Activated naive CD8-positive, alpha-beta T cell (primary cell): ENCODE measurements around the gene BEAN1.
"Not testable (repeated sequence)": the region's sequence is repeated elsewhere in the genome, so short reads cannot be mapped to it uniquely, and the experiment has no call there.

Experiments used
- H3K27ac Mint-ChIP-seq: one replicate; pipeline ENCODE4 v1.8.0; 2021; ENCODE audit warnings: mixed read lengths
- H3K27me3 Mint-ChIP-seq: one replicate; pipeline ENCODE4 v1.8.0; 2021; ENCODE audit warnings: mixed read lengths
- H3K36me3 Mint-ChIP-seq: one replicate; pipeline ENCODE4 v1.8.0; 2021; ENCODE audit warnings: mixed read lengths
- H3K4me1 Mint-ChIP-seq: one replicate; pipeline ENCODE4 v1.8.0; 2021; ENCODE audit warnings: low read depth, mixed read lengths
- H3K4me3 Mint-ChIP-seq: one replicate; pipeline ENCODE4 v1.8.0; 2021; ENCODE audit warnings: mild to moderate bottlenecking, mixed read lengths
- H3K9me3 Mint-ChIP-seq: one replicate; pipeline ENCODE4 v1.8.0; 2021; ENCODE audit warnings: low read depth, mixed read lengths

Gene BEAN1

GRCh38 chr16:66440271-66440802 lies 13.2 kb downstream of the BEAN1 start:
- no peaks in the 10 kb centered on the region for H3K4me1 Mint-ChIP-seq
- no peak overlapping the region for H3K4me3 Mint-ChIP-seq
- peaks cover 4% of the 10 kb centered on the region for H3K27me3 Mint-ChIP-seq
- H3K27ac Mint-ChIP-seq = no peak overlapping the region
- no peaks in the 10 kb centered on the region for H3K36me3 Mint-ChIP-seq
- no peaks in the 10 kb centered on the region for H3K9me3 Mint-ChIP-seq

- H3K27me3 Mint-ChIP-seq = peaks cover 7% of the 10 kb centered on the region
- no peaks in the 10 kb centered on the region for H3K4me1 Mint-ChIP-seq
- no peak overlapping the region for H3K4me3 Mint-ChIP-seq
- no peak overlapping the region for H3K27ac Mint-ChIP-seq
- no peaks in the 10 kb centered on the region for H3K9me3 Mint-ChIP-seq
- H3K36me3 Mint-ChIP-seq = no peaks in the 10 kb centered on the region
Measured at GRCh38 chr16:66440970-66441369, 13.9 kb downstream of the BEAN1 start.

GRCh38 chr16:66441586-66442375 lies 14.7 kb downstream of the BEAN1 start:
- H3K27me3 Mint-ChIP-seq = peaks cover 10% of the 10 kb centered on the region

GRCh38 chr16:66442502-66443268 lies 15.6 kb downstream of the BEAN1 start:
- Mint-ChIP-seq H3K4me3 (no peak overlapping the region), H3K27ac (no peak overlapping the region), H3K4me1 (no peaks in the 10 kb centered on the region), H3K9me3 (no peaks in the 10 kb centered on the region), H3K36me3 (no peaks in the 10 kb centered on the region), H3K27me3 (peaks cover 10% of the 10 kb centered on the region)

More at GRCh38 chr16:66441586-66442375, 14.7 kb downstream of the BEAN1 start:
- H3K9me3 Mint-ChIP-seq = no peaks in the 10 kb centered on the region
- no peaks in the 10 kb centered on the region for H3K4me1 Mint-ChIP-seq
- H3K36me3 Mint-ChIP-seq = no peaks in the 10 kb centered on the region
- no peak overlapping the region for H3K4me3 Mint-ChIP-seq
- H3K27ac Mint-ChIP-seq = no peak overlapping the region

- H3K4me1 Mint-ChIP-seq = no peaks in the 10 kb centered on the region
- H3K9me3 Mint-ChIP-seq = no peaks in the 10 kb centered on the region
- no peaks in the 10 kb centered on the region for H3K36me3 Mint-ChIP-seq
- H3K27me3 Mint-ChIP-seq = peaks cover 10% of the 10 kb centered on the region
- no peak overlapping the region for H3K4me3 Mint-ChIP-seq
- no peak overlapping the region for H3K27ac Mint-ChIP-seq
Measured at GRCh38 chr16:66443269-66443652, 16.2 kb downstream of the BEAN1 start.

GRCh38 chr16:66444049-66444481 lies 17.0 kb downstream of the BEAN1 start:
- H3K36me3 Mint-ChIP-seq = no peaks in the 10 kb centered on the region
- no peak overlapping the region for H3K4me3 Mint-ChIP-seq
- H3K4me1 Mint-ChIP-seq = no peaks in the 10 kb centered on the region
- peaks cover 10% of the 10 kb centered on the region for H3K27me3 Mint-ChIP-seq
- H3K27ac Mint-ChIP-seq = no peak overlapping the region
- H3K9me3 Mint-ChIP-seq = no peaks in the 10 kb centered on the region

- Mint-ChIP-seq H3K4me1 (no peaks in the 10 kb centered on the region), H3K27me3 (peaks cover 6% of the 10 kb centered on the region), H3K4me3 (no peak overlapping the region), H3K9me3 (no peaks in the 10 kb centered on the region), H3K27ac (no peak overlapping the region), H3K36me3 (no peaks in the 10 kb centered on the region)
Measured at GRCh38 chr16:66446737-66447136, 19.6 kb downstream of the BEAN1 start.

- peaks cover 6% of the 10 kb centered on the region for H3K27me3 Mint-ChIP-seq
- H3K4me1 Mint-ChIP-seq = no peaks in the 10 kb centered on the region
- no peaks in the 10 kb centered on the region for H3K36me3 Mint-ChIP-seq
- no peaks in the 10 kb centered on the region for H3K9me3 Mint-ChIP-seq
- H3K4me3 Mint-ChIP-seq = no peak overlapping the region
- no peak overlapping the region for H3K27ac Mint-ChIP-seq
Measured at GRCh38 chr16:66447491-66447890, 20.4 kb downstream of the BEAN1 start.

- Mint-ChIP-seq H3K36me3 (no peaks in the 10 kb centered on the region), H3K4me3 (no peak overlapping the region), H3K27ac (no peak overlapping the region), H3K27me3 (no peaks in the 10 kb centered on the region), H3K9me3 (no peaks in the 10 kb centered on the region), H3K4me1 (peaks cover 9% of the 10 kb centered on the region)
Measured at GRCh38 chr16:66451548-66451947, 24.5 kb downstream of the BEAN1 start.

- not testable (repeated sequence) for H3K27ac Mint-ChIP-seq, H3K4me3 Mint-ChIP-seq, H3K27me3 Mint-ChIP-seq, H3K4me1 Mint-ChIP-seq, H3K9me3 Mint-ChIP-seq, H3K36me3 Mint-ChIP-seq
Measured at GRCh38 chr16:66453230-66453629, 26.1 kb downstream of the BEAN1 start.

- H3K27ac Mint-ChIP-seq = no peak overlapping the region
- H3K9me3 Mint-ChIP-seq = no peaks in the 10 kb centered on the region
- H3K4me3 Mint-ChIP-seq = no peak overlapping the region
- no peaks in the 10 kb centered on the region for H3K36me3 Mint-ChIP-seq
- H3K27me3 Mint-ChIP-seq = peaks cover 2% of the 10 kb centered on the region
- peaks cover 9% of the 10 kb centered on the region for H3K4me1 Mint-ChIP-seq
Measured at GRCh38 chr16:66454751-66455150, 27.7 kb downstream of the BEAN1 start.

- Mint-ChIP-seq H3K27ac (no peak overlapping the region), H3K9me3 (no peaks in the 10 kb centered on the region), H3K4me3 (no peak overlapping the region), H3K36me3 (no peaks in the 10 kb centered on the region), H3K4me1 (peaks cover 9% of the 10 kb centered on the region), H3K27me3 (peaks cover 4% of the 10 kb centered on the region)
Measured at GRCh38 chr16:66455970-66456369, 28.9 kb downstream of the BEAN1 start.

- Mint-ChIP-seq H3K36me3 (no peaks in the 10 kb centered on the region), H3K27ac (no peak overlapping the region), H3K9me3 (no peaks in the 10 kb centered on the region), H3K27me3 (peaks cover 7% of the 10 kb centered on the region), H3K4me3 (no peak overlapping the region), H3K4me1 (peaks cover 9% of the 10 kb centered on the region)
Measured at GRCh38 chr16:66457888-66458287, 30.8 kb downstream of the BEAN1 start.

GRCh38 chr16:66458292-66458691 lies 31.2 kb downstream of the BEAN1 start:
- Mint-ChIP-seq H3K27me3 (peaks cover 7% of the 10 kb centered on the region), H3K36me3 (no peaks in the 10 kb centered on the region), H3K4me1 (peaks cover 9% of the 10 kb centered on the region), H3K9me3 (no peaks in the 10 kb centered on the region), H3K4me3 (no peak overlapping the region), H3K27ac (no peak overlapping the region)

- no peaks in the 10 kb centered on the region for H3K9me3 Mint-ChIP-seq
- peaks cover 11% of the 10 kb centered on the region for H3K4me1 Mint-ChIP-seq
- peaks cover 7% of the 10 kb centered on the region for H3K27me3 Mint-ChIP-seq
- H3K36me3 Mint-ChIP-seq = no peaks in the 10 kb centered on the region
- H3K27ac Mint-ChIP-seq = no peak overlapping the region
- no peak overlapping the region for H3K4me3 Mint-ChIP-seq
Measured at GRCh38 chr16:66458853-66459252, 31.8 kb downstream of the BEAN1 start.
